ENCODE measurements around the gene IFT81. TPM values are rescaled to one million over a fixed set of nuclear protein-coding genes. Genes with fewer than 3 reads are reported as not detected.

IFT81 gene
- polyA plus RNA-seq, 1 of the 3 experiments (the other 2 are of a cell fraction): 7.9 TPM

Other genes with a start within 250 kb of the IFT81 start
- 16.9 and 23.0 TPM in 2 replicates for gene GLTP, start 243.8 kb upstream of the IFT81 start, polyA plus RNA-seq (2012; rRNA removed)
- gene TCHP, start 224.1 kb upstream of the IFT81 start, polyA plus RNA-seq (2012; rRNA removed): 19.0 and 37.3 TPM in 2 replicates
- 21.2 and 23.1 TPM in 2 replicates for gene GIT2, start 128.0 kb upstream of the IFT81 start, polyA plus RNA-seq (2012; rRNA removed)
- 42.8 and 55.1 TPM in 2 replicates for gene ANKRD13A, start 124.9 kb upstream of the IFT81 start, polyA plus RNA-seq (2012; rRNA removed)
- 29.2 and 38.3 TPM in 2 replicates for gene C12orf76, start 75.8 kb upstream of the IFT81 start, polyA plus RNA-seq (2012; rRNA removed)
- 83.9 and 120 TPM in 2 replicates for gene ATP2A2, start 156.9 kb downstream of the IFT81 start, polyA plus RNA-seq (2012; rRNA removed)